ENCODE results near the gene GSC2. TPM values are rescaled to one million over a fixed set of nuclear protein-coding genes. Genes with fewer than 3 reads are reported as not detected.

Gene GSC2
- total RNA-seq, 2 donors from 2014 or later, result not detected

- ATAC-seq (no peak), DNase-seq (ENCODE audit: low spot score in 2 of 2) (no peak)
- Mint-ChIP-seq H3K36me3 (no peaks in the 10 kb centered on the region), H3K27ac (no peak overlapping the region), H3K9me3 (no peaks in the 10 kb centered on the region)
These were observed 30.1 kb upstream of the GSC2 start for GRCh38 chr22:19180234-19180633.

DNA sequence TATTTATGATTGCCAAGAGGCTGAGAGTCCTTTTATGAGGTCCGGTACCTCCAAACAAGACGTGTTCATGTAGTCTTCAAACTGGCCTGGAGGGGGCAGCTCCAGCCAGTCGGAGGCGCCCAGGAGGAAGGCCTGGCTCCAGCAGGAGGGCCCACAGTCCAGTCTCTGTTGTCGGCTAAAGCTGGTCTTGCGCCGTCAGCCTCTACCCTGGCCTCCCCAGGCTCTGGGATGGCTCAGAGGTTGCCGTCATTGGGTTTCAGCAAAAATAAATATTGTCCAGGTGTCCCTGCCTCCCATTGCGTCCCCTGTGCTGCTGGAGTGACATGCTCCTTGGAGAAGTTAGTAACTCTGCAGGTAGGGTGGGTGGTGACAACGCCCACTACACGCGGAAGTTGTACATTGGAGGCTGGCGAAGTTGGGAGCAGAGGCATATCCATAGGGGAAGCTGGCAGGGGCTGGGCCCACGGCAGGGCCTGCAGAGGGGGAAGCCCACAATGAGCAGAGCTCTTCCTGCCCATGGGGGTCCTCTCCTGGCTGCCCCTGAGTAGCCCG lies 29.5 kb upstream of the GSC2 start:
- Mint-ChIP-seq H3K36me3 (no peaks in the 10 kb centered on the region), H3K27ac (peak overlapping the region; percentile 50 to 82), H3K9me3 (no peaks in the 10 kb centered on the region)
- ATAC-seq (peak; percentile 41 to 42), DNase-seq (ENCODE audit: low spot score in 2 of 2) (peak in 1 of 2 donors; percentile 51)

DNA sequence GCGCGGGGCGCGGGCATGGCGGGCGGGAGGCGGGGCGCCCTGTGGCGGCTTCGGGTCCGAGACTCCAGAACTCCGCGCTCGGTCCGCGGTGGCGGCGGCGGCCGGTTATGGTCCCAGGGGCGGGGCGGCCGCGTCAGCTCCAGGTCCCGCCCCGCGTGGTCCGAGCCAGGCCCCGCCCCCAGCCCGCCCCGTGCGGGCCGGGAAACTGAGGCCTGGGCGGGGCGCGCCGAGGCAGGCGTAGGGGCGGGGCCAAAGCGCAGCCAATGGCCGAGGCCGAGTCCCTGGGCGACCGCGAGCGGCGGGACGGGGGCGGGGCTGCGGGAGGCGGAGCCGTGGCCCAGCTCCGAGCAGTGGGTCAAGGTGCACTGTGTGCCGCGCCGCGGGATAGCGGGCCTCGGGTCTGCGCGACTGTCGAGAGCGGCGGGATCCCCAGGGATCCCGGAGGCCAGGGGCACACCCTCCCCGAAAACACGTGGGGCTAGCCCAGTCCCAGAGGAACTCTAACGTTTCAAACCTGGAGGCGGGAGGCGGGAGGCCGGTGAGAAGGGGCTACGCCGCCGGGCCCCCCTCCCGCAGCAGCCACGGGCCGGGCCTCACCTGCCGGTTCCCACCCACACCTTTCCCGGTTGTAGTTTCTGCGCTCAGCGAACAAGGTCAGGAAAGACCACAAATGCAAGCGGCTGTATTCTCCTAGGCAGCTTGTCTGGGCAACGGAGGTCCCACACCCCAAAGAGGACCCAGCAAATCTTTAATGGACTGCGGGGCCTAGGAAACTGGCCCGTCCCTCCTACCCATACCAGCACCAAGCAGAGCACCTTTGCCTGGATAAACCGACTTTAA lies 28.8 kb upstream of the GSC2 start, which contains the start of gene SLC25A1:
TSS of gene SLC25A1 (minus strand) at position 80 of the 840 bp plus-strand sequence. CDS start at position 17, 63 bp downstream.
- H3K27ac Mint-ChIP-seq, result peak within 1 kb of the TSS; percentile 72 to 82
- no peaks in the 10 kb centered on the region for H3K36me3 Mint-ChIP-seq
- H3K9me3 Mint-ChIP-seq, result no peaks in the 10 kb centered on the region
- DNase-seq (ENCODE audit: low spot score in 2 of 2) (peak; percentile 94 to 95), ATAC-seq (peak; percentile 80 to 87)

GRCh38 chr22:19178065-19178656 lies 28.1 kb upstream of the GSC2 start:
- ATAC-seq (peak; percentile 39 to 68), DNase-seq (ENCODE audit: low spot score in 2 of 2) (no peak)
- no peak overlapping the region for H3K27ac Mint-ChIP-seq
- no peaks in the 10 kb centered on the region for H3K36me3 Mint-ChIP-seq
- H3K9me3 Mint-ChIP-seq, result no peaks in the 10 kb centered on the region

DNA sequence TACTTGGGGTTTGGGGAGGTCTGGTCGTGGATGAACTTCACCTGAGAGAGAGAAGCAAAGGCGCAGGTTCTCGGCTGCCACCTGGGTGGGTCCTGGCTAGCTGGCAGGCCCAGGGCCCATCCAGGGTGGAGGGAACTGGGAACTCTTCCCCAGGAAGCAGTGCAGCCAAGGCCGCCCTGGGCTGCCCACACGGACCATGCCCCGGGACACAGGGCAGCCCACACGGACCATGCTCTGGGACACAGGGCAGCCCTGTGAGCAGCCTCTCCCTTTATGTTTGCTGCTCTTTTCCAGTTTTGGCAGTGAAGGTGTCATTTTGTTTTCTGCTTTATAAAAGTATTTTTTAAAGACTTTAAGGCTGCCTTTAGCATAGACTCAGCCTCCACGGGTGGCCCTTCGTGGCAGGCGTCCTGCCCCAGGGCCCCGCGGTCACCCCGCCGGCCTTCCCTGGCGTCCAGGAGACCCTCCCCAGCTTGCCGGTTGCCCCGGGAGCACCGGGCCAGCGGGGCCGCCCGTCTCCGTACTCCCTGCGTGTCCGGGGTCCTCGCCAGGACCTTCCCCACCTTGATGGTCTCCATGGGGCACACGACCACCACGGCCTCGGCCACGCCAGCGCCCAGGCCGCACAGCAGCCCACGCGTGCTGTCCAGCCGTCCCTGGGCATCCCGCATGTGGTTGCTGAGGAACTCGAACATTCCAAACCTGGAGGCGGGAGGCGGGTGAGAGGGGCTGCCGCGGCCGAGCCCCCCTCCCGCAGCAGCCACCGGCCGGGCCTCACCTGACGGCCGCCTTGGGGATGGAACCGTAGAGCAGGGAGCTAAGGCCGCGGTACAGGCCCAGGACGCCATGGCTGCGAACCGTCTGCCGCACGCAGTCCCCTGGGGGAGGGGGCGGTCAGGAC lies 27.3 kb upstream of the GSC2 start:
- DNase-seq (ENCODE audit: low spot score in 2 of 2), result no peak
- H3K9me3 Mint-ChIP-seq, result no peaks in the 10 kb centered on the region
- peaks cover 4% of the 10 kb centered on the region in 2 donors for H3K36me3 Mint-ChIP-seq
- peak overlapping the region in 1 of 2 donors; percentile 72 for H3K27ac Mint-ChIP-seq
- no peak for ATAC-seq

- H3K9me3 Mint-ChIP-seq, result no peaks in the 10 kb centered on the region
- H3K36me3 Mint-ChIP-seq, result peaks cover 10 to 11% of the 10 kb centered on the region in 2 donors
- no peak overlapping the region for H3K27ac Mint-ChIP-seq
- DNase-seq (ENCODE audit: low spot score in 2 of 2), result no peak
- no peak for ATAC-seq
These were observed 26.6 kb upstream of the GSC2 start for GRCh38 chr22:19176732-19177131.

DNA sequence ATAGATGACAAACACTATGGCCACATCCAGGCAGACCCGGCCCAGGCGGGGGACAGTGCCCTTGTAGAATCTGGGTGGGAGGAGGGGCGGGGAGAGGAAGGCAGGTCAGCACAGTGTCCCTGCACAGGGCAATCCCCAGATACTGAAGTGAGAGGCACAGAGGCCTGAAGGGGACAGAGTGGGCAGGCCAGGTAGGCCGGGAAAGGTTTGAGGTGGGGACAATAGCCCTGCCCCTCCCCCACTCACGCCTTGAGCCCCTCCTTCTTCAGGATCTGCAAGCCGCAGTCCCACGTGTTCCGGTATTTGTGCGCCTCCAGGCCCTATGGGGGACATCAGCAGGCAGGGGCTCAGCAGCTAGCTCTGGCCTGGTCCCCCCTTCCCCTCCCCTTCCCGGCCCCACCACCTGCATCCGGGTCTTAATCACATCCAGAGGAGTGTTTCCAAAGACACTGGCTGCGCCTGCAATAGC lies 26.1 kb upstream of the GSC2 start:
- DNase-seq (ENCODE audit: low spot score in 2 of 2) (no peak), ATAC-seq (no peak)
- Mint-ChIP-seq H3K36me3 (peaks cover 10 to 14% of the 10 kb centered on the region in 2 donors), H3K9me3 (no peaks in the 10 kb centered on the region), H3K27ac (no peak overlapping the region)

GRCh38 chr22:19175602-19176174 lies 25.6 kb upstream of the GSC2 start:
- Mint-ChIP-seq H3K9me3 (no peaks in the 10 kb centered on the region), H3K36me3 (peaks cover 10 to 14% of the 10 kb centered on the region in 2 donors), H3K27ac (peak overlapping the region in 1 of 2 donors; percentile 82)
- DNase-seq (ENCODE audit: low spot score in 2 of 2) (no peak), ATAC-seq (no peak)

GRCh38 chr22:19175026-19175601 lies 25.0 kb upstream of the GSC2 start:
- no peak for DNase-seq (ENCODE audit: low spot score in 2 of 2)
- ATAC-seq, result no peak
- H3K27ac Mint-ChIP-seq, result no peak overlapping the region
- peaks cover 10 to 14% of the 10 kb centered on the region in 2 donors for H3K36me3 Mint-ChIP-seq
- no peaks in the 10 kb centered on the region for H3K9me3 Mint-ChIP-seq

DNA sequence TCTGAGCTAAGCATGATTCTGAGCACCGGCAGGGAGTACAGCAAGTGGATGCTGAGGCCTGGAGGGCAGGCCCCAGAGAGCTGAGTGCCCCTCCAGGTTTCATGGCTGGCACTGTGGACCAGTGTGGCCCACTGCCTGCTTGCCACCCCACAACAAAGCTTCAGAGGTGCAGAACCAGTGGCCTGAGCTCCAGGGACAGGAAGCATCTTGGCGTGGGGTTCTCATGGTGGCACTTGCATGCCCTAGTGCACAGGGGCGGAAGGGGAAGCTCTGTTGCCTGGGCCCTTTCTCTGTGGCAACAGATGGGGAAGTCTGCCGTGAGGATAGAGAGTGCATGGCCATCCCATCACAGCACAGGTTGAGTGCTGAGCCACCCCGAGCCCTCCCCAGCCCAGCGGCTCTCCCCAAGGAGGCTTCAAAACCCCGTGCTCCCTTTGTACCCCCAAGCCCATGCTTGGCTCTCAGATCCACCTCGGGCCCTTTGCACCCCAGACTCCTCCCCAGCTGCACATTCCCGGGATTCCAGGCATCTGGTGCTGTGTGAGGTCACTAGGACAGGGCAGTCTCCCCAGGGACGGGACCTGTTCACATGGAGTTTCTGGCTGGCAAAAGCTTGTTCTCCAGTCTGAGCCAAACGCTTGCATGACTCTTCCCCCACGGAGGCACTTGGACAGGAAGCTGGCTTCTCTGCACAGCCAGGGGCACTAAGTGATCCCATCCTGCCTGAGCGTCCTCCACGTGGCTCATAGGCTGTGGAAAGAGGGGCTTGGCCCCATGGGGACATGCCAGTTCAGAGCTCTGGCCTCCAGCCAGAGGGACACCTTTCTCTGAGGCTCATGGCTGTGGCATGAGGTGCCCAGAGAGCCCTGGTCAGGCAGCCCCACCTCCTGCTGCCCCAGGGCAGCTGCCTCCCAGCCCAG lies 24.3 kb upstream of the GSC2 start:
- Mint-ChIP-seq H3K36me3 (peaks cover 10 to 14% of the 10 kb centered on the region in 2 donors), H3K27ac (no peak overlapping the region), H3K9me3 (no peaks in the 10 kb centered on the region)
- no peak for ATAC-seq
- DNase-seq (ENCODE audit: low spot score in 2 of 2), result no peak

DNA sequence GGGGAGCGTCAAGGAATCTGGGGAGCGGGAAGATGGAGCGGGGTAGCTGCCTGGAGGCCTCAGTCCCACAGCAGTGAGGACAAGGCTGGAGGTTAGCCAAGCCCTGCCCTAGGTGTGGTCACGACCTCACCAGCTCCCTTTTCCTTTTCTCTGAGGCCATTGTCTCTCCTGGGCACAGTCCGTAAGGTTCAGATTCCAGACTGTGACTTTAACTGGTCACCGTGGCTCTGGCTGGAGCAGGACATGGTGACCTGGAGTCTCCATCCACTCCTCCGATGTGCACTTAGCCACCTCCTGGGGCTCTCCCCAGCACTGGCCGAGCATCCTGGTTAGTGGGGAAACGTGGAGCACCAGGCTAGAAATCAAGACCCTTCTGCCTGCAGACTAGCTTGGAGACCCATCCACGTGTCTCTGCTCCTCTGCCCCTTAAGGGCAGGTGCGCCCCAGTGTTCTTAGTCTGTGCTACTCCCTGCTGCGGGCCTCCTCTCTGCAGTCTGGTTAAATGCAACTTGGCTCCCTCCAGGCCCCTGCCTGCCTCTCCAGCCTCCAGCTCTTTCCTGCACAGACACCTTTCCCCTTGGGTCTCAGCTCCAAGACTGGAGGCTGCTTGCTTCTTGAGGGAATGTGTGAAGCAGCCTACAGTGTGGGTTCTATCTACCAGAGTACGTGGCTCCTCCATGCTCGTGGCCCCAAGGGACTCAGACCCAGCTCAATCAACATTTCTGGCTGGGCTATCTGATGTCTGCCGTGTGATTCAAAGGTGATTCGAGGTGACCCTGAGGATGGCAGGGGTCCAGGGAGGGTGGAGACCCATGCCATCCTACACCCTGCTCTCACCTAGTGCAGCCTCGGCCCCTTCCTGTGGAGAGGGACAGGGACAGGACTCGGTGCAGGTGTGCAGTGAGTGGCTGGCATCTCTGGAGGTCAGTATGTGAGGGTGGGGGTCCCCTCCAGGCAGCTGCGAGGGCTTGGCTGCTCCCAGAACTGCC lies 23.2 kb upstream of the GSC2 start:
- Mint-ChIP-seq H3K36me3 (peaks cover 10 to 14% of the 10 kb centered on the region in 2 donors), H3K9me3 (no peaks in the 10 kb centered on the region), H3K27ac (peak overlapping the region; percentile 91 to 93)
- ATAC-seq (no peak), DNase-seq (ENCODE audit: low spot score in 2 of 2) (no peak)

DNA sequence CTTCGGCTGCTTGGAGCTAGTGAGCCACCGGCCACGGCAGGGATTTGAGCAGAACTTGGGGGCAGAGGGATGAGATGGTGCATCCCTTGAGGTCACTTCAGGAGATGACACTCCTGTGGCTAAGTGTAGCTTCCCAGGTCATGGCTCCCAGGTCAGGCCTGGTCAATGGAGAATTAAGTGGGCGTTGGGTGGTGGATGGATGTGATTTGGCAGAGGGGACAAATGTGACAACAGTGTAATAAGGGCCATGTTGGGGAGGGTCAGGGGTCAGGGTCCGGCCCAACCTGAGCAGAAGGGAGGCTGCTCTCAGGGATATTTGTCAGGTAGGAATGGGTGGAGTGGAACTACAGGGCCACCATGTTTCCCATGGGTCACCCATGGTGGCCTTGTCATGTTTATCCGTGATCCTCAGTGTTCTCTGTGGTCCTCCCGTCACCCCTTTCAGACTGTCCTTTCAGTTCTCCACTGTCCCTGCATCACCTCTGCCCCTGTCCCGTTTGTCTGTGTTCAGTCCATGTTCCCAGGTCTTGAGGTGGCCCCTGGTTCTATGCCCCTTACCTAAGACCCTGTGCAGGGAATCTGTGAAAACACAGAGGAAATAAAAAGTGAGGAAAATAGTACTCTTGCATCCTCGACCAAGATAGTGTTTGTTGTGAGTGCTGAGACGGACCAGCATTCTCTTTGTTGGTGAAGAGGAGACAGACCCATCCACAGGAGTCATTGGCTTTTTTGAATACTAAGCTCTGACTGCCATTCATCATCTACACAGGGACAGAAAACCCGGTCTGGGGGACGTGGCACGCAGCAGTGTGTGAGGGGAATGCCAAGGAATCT lies 22.3 kb upstream of the GSC2 start:
- no peak for DNase-seq (ENCODE audit: low spot score in 2 of 2)
- peak in 1 of 2 donors; percentile 10 for ATAC-seq
- H3K27ac Mint-ChIP-seq, result peak overlapping the region; percentile 91 to 93
- H3K36me3 Mint-ChIP-seq, result peaks cover 10 to 14% of the 10 kb centered on the region in 2 donors
- H3K9me3 Mint-ChIP-seq, result no peaks in the 10 kb centered on the region

DNA sequence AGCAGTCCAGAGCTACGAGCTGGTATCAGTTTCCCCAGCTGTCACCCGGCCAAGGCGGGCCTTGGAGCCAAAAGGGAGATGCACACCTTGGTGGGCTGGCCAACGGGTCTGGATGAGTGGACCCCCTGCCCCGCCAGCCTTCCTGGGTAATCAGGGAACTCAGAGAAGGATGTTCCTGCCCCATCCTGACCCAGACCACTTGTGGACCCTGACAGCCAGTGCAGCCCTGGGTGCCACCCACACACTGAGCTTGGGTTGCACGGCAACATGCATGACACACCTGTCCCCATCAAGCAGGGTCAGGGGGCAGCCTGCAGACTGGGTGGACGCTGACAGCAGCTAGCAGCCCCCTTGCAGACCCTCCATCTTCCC lies 19.8 kb upstream of the GSC2 start:
- peaks cover 10 to 14% of the 10 kb centered on the region in 2 donors for H3K36me3 Mint-ChIP-seq
- DNase-seq (ENCODE audit: low spot score in 2 of 2) (no peak), ATAC-seq (no peak)
- H3K9me3 Mint-ChIP-seq, result no peaks in the 10 kb centered on the region
- no peak overlapping the region for H3K27ac Mint-ChIP-seq

All from activated naive CD4-positive, alpha-beta T cell treated with anti-CD3 and anti-CD28 coated beads, Interleukin-2, amount 50 U/mL, for 72 hours (primary cell).